ENCODE data around the gene COPS3. TPM values are rescaled to one million over a fixed set of nuclear protein-coding genes. Genes with fewer than 3 reads are reported as not detected.

The COPS3 gene
- total RNA-seq, 6 experiments from 2014 or later, result 19.7 to 33.0 (median 25.8) TPM

DNA sequence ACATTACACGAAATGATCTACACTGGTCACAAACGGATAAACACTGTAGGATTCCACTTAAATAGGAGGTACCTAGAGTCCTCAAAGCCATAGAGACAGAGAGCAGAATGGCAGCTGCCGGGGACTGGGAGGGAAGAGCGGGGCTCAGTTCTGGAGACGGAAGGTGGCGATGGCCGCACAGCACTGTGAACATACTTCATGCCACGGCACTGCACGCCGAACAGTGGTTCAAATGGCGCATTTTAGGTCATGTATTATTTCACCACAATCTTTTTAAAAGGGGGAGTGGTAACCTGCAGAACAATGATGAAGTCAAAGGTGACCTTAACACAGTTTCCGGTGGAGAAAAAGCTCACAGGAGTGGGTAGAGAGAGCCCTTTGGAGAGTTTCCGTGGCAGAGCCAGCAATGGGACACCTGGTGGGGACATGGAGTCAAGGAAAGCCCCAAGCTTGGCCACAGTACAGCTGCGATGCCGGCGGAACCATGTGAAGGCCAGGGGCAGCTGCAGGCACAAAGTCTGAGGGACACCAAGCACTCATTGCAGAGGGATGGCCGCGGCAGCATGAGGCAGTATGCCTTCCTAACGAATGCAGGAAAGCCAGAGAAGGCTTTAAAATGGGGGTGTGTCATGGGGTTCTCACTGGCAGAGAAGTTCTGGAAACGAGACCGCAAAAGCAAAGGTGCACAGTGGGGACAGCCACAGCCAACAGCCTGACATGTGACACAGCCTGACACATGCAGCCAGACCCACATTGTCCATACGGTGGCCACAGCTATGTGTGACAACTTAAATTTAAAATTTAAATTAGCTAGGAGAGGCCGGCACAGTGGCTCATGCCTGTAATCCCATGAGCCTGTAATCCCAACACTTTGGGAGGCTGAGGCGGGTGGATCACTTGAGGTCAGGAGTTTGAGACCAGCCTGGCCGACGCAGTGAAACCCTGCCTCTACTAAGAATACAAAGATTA lies 51.3 kb downstream of the COPS3 start:
- TF ChIP-seq, protein P1, sequence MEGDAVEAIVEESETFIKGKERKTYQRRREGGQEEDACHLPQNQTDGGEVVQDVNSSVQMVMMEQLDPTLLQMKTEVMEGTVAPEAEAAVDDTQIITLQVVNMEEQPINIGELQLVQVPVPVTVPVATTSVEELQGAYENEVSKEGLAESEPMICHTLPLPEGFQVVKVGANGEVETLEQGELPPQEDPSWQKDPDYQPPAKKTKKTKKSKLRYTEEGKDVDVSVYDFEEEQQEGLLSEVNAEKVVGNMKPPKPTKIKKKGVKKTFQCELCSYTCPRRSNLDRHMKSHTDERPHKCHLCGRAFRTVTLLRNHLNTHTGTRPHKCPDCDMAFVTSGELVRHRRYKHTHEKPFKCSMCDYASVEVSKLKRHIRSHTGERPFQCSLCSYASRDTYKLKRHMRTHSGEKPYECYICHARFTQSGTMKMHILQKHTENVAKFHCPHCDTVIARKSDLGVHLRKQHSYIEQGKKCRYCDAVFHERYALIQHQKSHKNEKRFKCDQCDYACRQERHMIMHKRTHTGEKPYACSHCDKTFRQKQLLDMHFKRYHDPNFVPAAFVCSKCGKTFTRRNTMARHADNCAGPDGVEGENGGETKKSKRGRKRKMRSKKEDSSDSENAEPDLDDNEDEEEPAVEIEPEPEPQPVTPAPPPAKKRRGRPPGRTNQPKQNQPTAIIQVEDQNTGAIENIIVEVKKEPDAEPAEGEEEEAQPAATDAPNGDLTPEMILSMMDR (IDR thresholded peaks at IDR 0.05), result no peak
- TF ChIP-seq POLR2A (IDR thresholded peaks at IDR 0.05), result no peak
- WGBS (ENCODE audit: insufficient coverage, low coverage, low lambda C conversion rate, missing lambda C conversion rate), result 83% methylated on average over 19 of the region's 26 CpGs
- no peak for DNase-seq
- H3K4me3 ChIP-seq, result no peak overlapping the region
- no peaks in the 10 kb centered on the region for H3K27me3 ChIP-seq
- H3K27ac ChIP-seq, result peak overlapping the region in 1 of 3 donors; percentile 67
- no peak for ATAC-seq
- peaks cover 0 to 52% (median 22%) of the 10 kb centered on the region in 4 donors for H3K4me1 ChIP-seq
- intact Hi-C loops (cut with DNase I), result no loop called here
- H3K36me3 ChIP-seq, result peaks cover 0 to 60% (median 35%) of the 10 kb centered on the region in 4 donors
- no peaks in the 10 kb centered on the region for H3K9me3 ChIP-seq

DNA sequence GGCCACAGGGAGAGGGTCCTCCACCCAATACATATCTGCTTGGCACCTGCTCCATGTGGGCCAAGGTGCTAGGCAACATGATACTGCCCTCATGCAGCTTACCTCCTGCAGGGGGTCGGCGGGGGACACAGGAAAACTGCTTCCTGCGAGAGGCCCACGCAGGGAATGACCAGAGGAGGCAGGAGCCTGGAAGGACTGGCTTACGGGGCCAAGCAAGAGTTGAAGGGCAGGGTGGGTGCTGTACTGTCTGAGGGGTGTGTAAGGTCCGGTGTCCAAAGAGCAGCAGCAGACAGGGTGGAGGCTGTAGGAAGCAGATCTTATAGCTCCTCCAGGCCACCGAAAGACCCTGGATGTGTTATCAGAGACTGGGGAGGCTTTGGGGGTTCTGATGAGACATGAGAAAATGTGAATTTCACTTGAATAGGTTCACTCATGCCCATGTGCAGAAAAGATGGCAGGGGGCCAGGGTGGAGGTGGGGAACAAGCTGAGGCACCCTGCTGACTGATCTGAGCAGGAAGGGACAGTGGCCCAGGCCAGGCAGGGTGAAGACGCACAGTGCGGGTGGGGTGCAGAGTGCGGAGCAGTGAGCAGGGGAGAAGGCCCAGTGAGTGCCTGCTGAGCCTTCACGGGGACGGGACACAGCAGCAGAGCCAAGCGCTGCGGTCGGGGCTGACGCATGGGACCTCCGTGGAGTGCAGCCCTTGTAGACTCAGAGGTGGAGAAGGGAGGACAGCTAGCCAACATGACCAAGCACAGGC lies 52.3 kb downstream of the COPS3 start:
- Histone ChIP-seq H3K27me3 (no peaks in the 10 kb centered on the region), H3K36me3 (peaks cover 0 to 69% (median 45%) of the 10 kb centered on the region in 4 donors), H3K4me3 (no peak overlapping the region), H3K4me1 (peaks cover 0 to 42% (median 22%) of the 10 kb centered on the region in 4 donors), H3K27ac (peak overlapping the region in 2 of 3 donors; percentile 40 to 67), H3K9me3 (no peaks in the 10 kb centered on the region)
- peak; percentile 35 to 52 (median 42) for ATAC-seq
- WGBS (ENCODE audit: insufficient coverage, low coverage, low lambda C conversion rate, missing lambda C conversion rate), result 61% methylated on average over 6 of the region's 17 CpGs
- TF ChIP-seq, protein P1 (IDR thresholded peaks at IDR 0.05), result no peak
- TF ChIP-seq POLR2A (IDR thresholded peaks at IDR 0.05), result no peak
- intact Hi-C loops (cut with DNase I), result no loop called here
- peak in 2 of 3 donors; percentile 70 to 84 for DNase-seq

DNA sequence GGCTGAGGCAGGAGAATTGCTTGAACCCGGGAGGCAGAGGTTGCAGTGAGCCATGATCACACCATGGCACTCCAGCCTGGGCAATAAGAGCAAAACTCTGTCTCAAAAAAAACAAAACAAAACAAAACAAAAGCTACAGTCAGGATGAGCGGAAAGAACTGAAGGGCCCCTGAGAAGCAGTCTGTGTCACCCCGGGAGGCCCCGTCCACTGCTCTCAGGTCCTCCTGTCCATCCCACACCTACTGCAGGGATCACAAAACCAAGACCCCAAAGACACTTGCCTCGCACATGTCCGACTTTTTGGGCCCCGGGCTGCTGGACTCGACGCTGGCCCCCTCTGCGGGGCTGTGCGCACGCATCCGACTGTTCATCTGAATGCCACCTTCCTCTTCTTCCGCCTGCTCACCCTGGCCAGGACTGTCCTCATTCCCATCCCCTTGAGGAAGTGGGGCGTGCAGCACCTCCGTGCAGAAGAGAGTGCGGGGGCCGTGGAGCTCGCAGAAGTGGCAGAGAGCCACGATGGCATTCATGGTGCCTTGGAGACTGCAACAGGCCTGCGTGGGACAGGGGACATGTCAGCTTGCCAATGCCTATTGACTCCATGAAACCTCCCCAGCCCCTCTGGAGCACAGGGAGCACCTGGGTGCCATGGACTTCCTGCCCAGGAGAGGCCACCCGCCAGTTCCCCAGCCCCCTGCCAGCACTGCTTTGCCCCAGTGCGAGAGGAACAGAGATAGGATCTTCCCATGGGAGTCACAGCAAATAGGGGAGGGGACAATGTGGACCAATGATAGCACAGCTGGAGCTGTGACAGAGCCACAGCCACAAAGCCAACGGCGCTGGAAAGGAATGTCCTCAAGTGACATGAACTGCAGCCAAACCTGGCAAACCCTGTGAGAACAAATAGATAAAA lies 53.2 kb downstream of the COPS3 start:
- Histone ChIP-seq H3K4me3 (no peak overlapping the region), H3K36me3 (peaks cover 0 to 77% (median 50%) of the 10 kb centered on the region in 4 donors), H3K27ac (peak overlapping the region in 1 of 3 donors; percentile 67), H3K4me1 (peaks cover 0 to 37% (median 21%) of the 10 kb centered on the region in 4 donors), H3K9me3 (no peaks in the 10 kb centered on the region), H3K27me3 (no peaks in the 10 kb centered on the region)
- DNase-seq (peak in 2 of 3 donors; percentile 86 to 93), ATAC-seq (peak; percentile 77 to 93 (median 92))
- WGBS (ENCODE audit: insufficient coverage, low coverage, low lambda C conversion rate, missing lambda C conversion rate), result 67% methylated on average over 9 of the region's 25 CpGs
- intact Hi-C loops (cut with DNase I), result no loop called here
- TF ChIP-seq POLR2A (IDR thresholded peaks at IDR 0.05), result no peak
- TF ChIP-seq, protein P1 (IDR thresholded peaks at IDR 0.05), result no peak
